Bronchial epithelial cell (primary cell): Measurements from ENCODE around the gene TRIM40. TPM values are rescaled to one million over a fixed set of nuclear protein-coding genes. Genes with fewer than 3 reads are reported as not detected.
"Not testable (repeated sequence)": the region's sequence is repeated elsewhere in the genome, so short reads cannot be mapped to it uniquely, and the experiment has no call there.

Experiments
- DNase-seq: peaks from one replicate; pipeline ENCODE4 v3.0.0-alpha.2; 2010; ENCODE audit warnings: low read depth
- FAIRE-seq: peaks from 2 replicates; lab custom pipeline; 2011; peaks lifted over from hg19 to GRCh38; lab: Jason Lieb, UNC
- H3K27me3 ChIP-seq: 2 replicates; pipeline ENCODE4 v1.5.1; 2011; ENCODE audit warnings: low read length; ENCODE audit not compliant: control insufficient read depth, insufficient read depth
- H3K36me3 ChIP-seq: 2 replicates; pipeline ENCODE4 v1.5.1; 2011; ENCODE audit warnings: low read length; ENCODE audit not compliant: control insufficient read depth, insufficient read depth
- H3K4me3 ChIP-seq: 2 replicates; pipeline ENCODE4 v1.5.1; 2011; ENCODE audit warnings: mild to moderate bottlenecking, low read depth, low read length, control low read depth
- CTCF ChIP-seq: IDR thresholded peaks from 2 replicates; pipeline ENCODE4 v1.5.1; 2011; ENCODE audit warnings: mild to moderate bottlenecking, moderate library complexity, low read length, control low read depth, inconsistent platforms; ENCODE audit not compliant: insufficient read depth, severe bottlenecking
- total RNA-seq: library from RNA; depleted of rRNA; stranded (reverse); fragments of >200 nt; gene quantifications from 2 replicates; pipeline ENCODE4 v1.2.1, GENCODE V29; 2014

TRIM40 gene
- total RNA-seq, 1 donor from 2014 or later = not detected

GRCh38 chr6:30130887-30131862 is 4.8 kb upstream of the TRIM40 start:
- FAIRE-seq (peak; percentile 86), DNase-seq (peak; percentile 73)
- Histone ChIP-seq H3K36me3 (no peaks in the 10 kb centered on the region), H3K4me3 (no peak overlapping the region), H3K27me3 (peaks cover 12% of the 10 kb centered on the region)
- peak; percentile 97 for TF ChIP-seq CTCF

- DNase-seq (no peak), FAIRE-seq (no peak)
- no peaks in the 10 kb centered on the region for H3K36me3 ChIP-seq
- TF ChIP-seq CTCF = no peak
- H3K4me3 ChIP-seq = no peak overlapping the region
- H3K27me3 ChIP-seq = peaks cover 11% of the 10 kb centered on the region
Observed at GRCh38 chr6:30131947-30132497, 3.9 kb upstream of the TRIM40 start.

GRCh38 chr6:30135147-30135546 is 793 bp upstream of the TRIM40 start:
- Histone ChIP-seq H3K36me3 (no peaks in the 10 kb centered on the region), H3K4me3 (no peak overlapping the region), H3K27me3 (no peaks in the 10 kb centered on the region)
- no peak for TF ChIP-seq CTCF
- DNase-seq = no peak
- FAIRE-seq = no peak

- no peak overlapping the region for H3K4me3 ChIP-seq
- no peak for DNase-seq
- FAIRE-seq = no peak
- no peaks in the 10 kb centered on the region for H3K36me3 ChIP-seq
- no peak for TF ChIP-seq CTCF
- H3K27me3 ChIP-seq = peaks cover 2% of the 10 kb centered on the region
Observed at GRCh38 chr6:30136570-30137286, 788 bp downstream of the TRIM40 start.

- not testable (repeated sequence) for H3K27me3 ChIP-seq, H3K4me3 ChIP-seq, DNase-seq, FAIRE-seq, H3K36me3 ChIP-seq
Observed at GRCh38 chr6:30140240-30140639, 4.3 kb downstream of the TRIM40 start.

GRCh38 chr6:30142665-30143064 is 6.7 kb downstream of the TRIM40 start:
- TF ChIP-seq CTCF = no peak
- Histone ChIP-seq H3K4me3 (no peak overlapping the region), H3K36me3 (no peaks in the 10 kb centered on the region), H3K27me3 (peaks cover 8% of the 10 kb centered on the region)
- FAIRE-seq (no peak), DNase-seq (no peak)
